Heart right ventricle (tissue), 16 donors: ENCODE data around the gene PPP1R7. TPM values are rescaled to one million over a fixed set of nuclear protein-coding genes. Genes with fewer than 3 reads are reported as not detected.

Source experiments
- ATAC-seq, 8 donors: fragments of 200-7000 bp; cut with Tn5 transposase; one replicate each; pipeline ENCODE4 v1.9.1; 2020; ENCODE audit warnings: mild to moderate bottlenecking in 8 of 8, moderate library complexity in 8 of 8, moderate number of reproducible peaks in 1 of 8
- DNase-seq, 2 donors: peaks; one replicate each; pipeline ENCODE4 v3.0.0-alpha.2; 2020
- H3K27ac ChIP-seq, 10 donors: fragments of 200-600 bp; sonication (generic) in 2 of 10; one replicate each; pipeline versions ENCODE4 v1.5.0 to v1.8.0; 2020 to 2022; ENCODE audit warnings: mild to moderate bottlenecking in 3 of 10
- H3K27me3 ChIP-seq, 7 donors: fragments of 200-600 bp; one replicate each; pipeline ENCODE4 v1.8.0; 2021 to 2022; ENCODE audit warnings: mild to moderate bottlenecking in 2 of 7
- H3K36me3 ChIP-seq, 9 donors: fragments of 200-600 bp; sonication (generic) in 1 of 9; one replicate each; pipeline versions ENCODE4 v1.5.0 to v1.8.0; 2020 to 2022; ENCODE audit warnings: mild to moderate bottlenecking in 2 of 9
- H3K4me1 ChIP-seq, 9 donors: fragments of 200-600 bp; sonication (generic) in 1 of 9; one replicate each; pipeline versions ENCODE4 v1.5.0 to v1.8.0; 2020 to 2022; ENCODE audit warnings: mild to moderate bottlenecking in 4 of 9
- H3K4me3 ChIP-seq, 10 donors: fragments of 200-600 bp; sonication (generic) in 2 of 10; one replicate each; pipeline versions ENCODE4 v1.5.0 to v1.8.0; 2020 to 2022; ENCODE audit warnings: mild to moderate bottlenecking in 7 of 10, moderate library complexity in 2 of 10
- H3K9me3 ChIP-seq, 11 donors: fragments of 200-600 bp in 10 of 11; sonication (generic) in 2 of 11; one replicate each; pipeline versions ENCODE4 v1.5.0 to v1.8.0; 2013 to 2022; ENCODE audit warnings: mild to moderate bottlenecking in 2 of 11, control low read depth in 1 of 11, moderate library complexity in 1 of 11
- CTCF ChIP-seq, 9 donors: fragments of 200-600 bp; sonication (generic) in 2 of 9; IDR thresholded peaks; one replicate each; pipeline versions ENCODE4 v1.5.0 to v1.8.0; 2021 to 2022; ENCODE audit warnings: antibody characterized with exemption in 9 of 9, mild to moderate bottlenecking in 5 of 9, moderate library complexity in 1 of 9
- WGBS, 2 donors: extraction: QIAGEN DNeasy Blood & Tissue Kit; methylation state at CpG; one replicate each; pipeline ENCODE4 v1.1.7; 2013; ENCODE audit warnings: inconsistent platforms in 1 of 2; 5-methylcytosine and 5-hydroxymethylcytosine counted together
- intact Hi-C, 10 donors: fragments of 100-400 bp; cut with DNase I; formaldehyde crosslinking; loops; one replicate each; pipeline versions ENCODE4 v1.11.1 to v1.14.2; 2022
- polyA plus RNA-seq, 2 donors: library from polyadenylated mRNA; stranded (reverse); fragments of 200-250 nt; gene quantifications; one replicate each; pipeline ENCODE4 v1.2.3, GENCODE V29; 2013
- total RNA-seq, 10 donors: library from RNA; stranded (reverse); fragmentation: NEBNext Ultra II Directional in 3 of 10; extraction: Animal tissue kit (Norgen Biotek cat#: 25700) in 3 of 10; gene quantifications; one replicate each; pipeline versions ENCODE4 v1.2.1 to v1.2.4, GENCODE V29; 2021 to 2023
- donor health status: Arrhythmogenic right ventricular cardiomyopathy.
- donor health status: ischemic (EF 13 %, LVEDD 7.1; RV severe dilation, severe dysfunction).
- donor health status: healthy with polysubstance abuse.
- donor health status: DM: no; HTN: yes; CAD: no.
- donor health status: DM: no; HTN: no; CAD: no.
- donor health status: ischemic (EF 25% LVEDD 6.9; RV normal size, moderate dysfunction).
- donor health status: ischemic (EF 25% LVEDD 5.7; RV mildly dilated, moderate dysfunction).
- donor health status: healthy.
- donor health status: DM: yes; HTN: yes; CAD: no.
- donor health status: Ischemic cardiomyopathy.
- donor health status: ischemic (EF 35%, LVEDD 5.7; RV mildly dilated, moderate dysfunction).
- donor health status: nonischemic (EF 11% LVEDD 7.7; RV severe dilation, severe dysfunction).
- donor health status: DM: yes; HTN: yes; CAD: no.
- donor health status: PGD.
- donor health status: ischemic (EF 29% LVEDD 5.4; RV normal size, mild dysfunction).
- donor health status: nonischemic (EF 23%, LVEDD 6.1; RV moderate dilation, normal function).

PPP1R7 gene
- total and polyA plus RNA-seq, 12 donors: 64.1 to 91.3 (median 77.3) TPM

- DNase-seq (no peak), ATAC-seq (no peak)
- intact Hi-C loops: loop anchor here in 2 of 10 donors (5.0 to 10.0 kb wide), 2 partner anchors 65 to 188 kb away; no protein-coding TSS in a partner anchor
- H3K4me1 ChIP-seq: peaks cover under 1 to 15% (median 9%) of the 10 kb centered on the region in 9 donors
- H3K36me3 ChIP-seq: peaks cover 0 to 73% (median 39%) of the 10 kb centered on the region in 9 donors
- WGBS, 2 donors: 64 to 80% methylated on average over 5 of the region's 5 CpGs
- no peaks in the 10 kb centered on the region for H3K9me3 ChIP-seq
- no peak overlapping the region for H3K4me3 ChIP-seq
- H3K27ac ChIP-seq: no peak overlapping the region
- H3K27me3 ChIP-seq: no peaks in the 10 kb centered on the region
- no peak for TF ChIP-seq CTCF (IDR thresholded peaks at IDR 0.05)
Measured at GRCh38 chr2:241156971-241157441, 6.7 kb downstream of the PPP1R7 start.

GRCh38 chr2:241157841-241158545 lies 7.7 kb downstream of the PPP1R7 start:
- 90 to 95% methylated on average over 9 of the region's 9 CpGs for WGBS, 2 donors
- Histone ChIP-seq H3K27ac (no peak overlapping the region), H3K9me3 (no peaks in the 10 kb centered on the region), H3K4me1 (peaks cover 8 to 24% (median 16%) of the 10 kb centered on the region in 9 donors), H3K27me3 (no peaks in the 10 kb centered on the region), H3K36me3 (peaks cover 0 to 74% (median 39%) of the 10 kb centered on the region in 9 donors), H3K4me3 (no peak overlapping the region)
- TF ChIP-seq CTCF (IDR thresholded peaks at IDR 0.05): no peak
- DNase-seq (no peak), ATAC-seq (no peak)
- intact Hi-C loops: loop anchor here in 2 of 10 donors (5.0 to 10.0 kb wide), 2 partner anchors 64 to 187 kb away; no protein-coding TSS in a partner anchor

- intact Hi-C loops: loop anchor here in 2 of 10 donors (5.0 to 10.0 kb wide), 2 partner anchors 64 to 186 kb away; no protein-coding TSS in a partner anchor
- WGBS, 2 donors: 89% methylated on average over 8 of the region's 8 CpGs
Measured at GRCh38 chr2:241158546-241158900, 8.3 kb downstream of the PPP1R7 start.

GRCh38 chr2:241159116-241159515 lies 8.8 kb downstream of the PPP1R7 start:
- Histone ChIP-seq H3K4me1 (peaks cover 9 to 24% (median 16%) of the 10 kb centered on the region in 9 donors), H3K27ac (no peak overlapping the region), H3K36me3 (peaks cover 0 to 78% (median 41%) of the 10 kb centered on the region in 9 donors), H3K27me3 (no peaks in the 10 kb centered on the region), H3K9me3 (no peaks in the 10 kb centered on the region), H3K4me3 (no peak overlapping the region)
- 95% methylated on average over 5 of the region's 5 CpGs for WGBS, 2 donors
- TF ChIP-seq CTCF (IDR thresholded peaks at IDR 0.05): no peak
- no peak for ATAC-seq
- intact Hi-C loops: loop anchor here in 2 of 10 donors (5.0 to 10.0 kb wide), 2 partner anchors 63 to 186 kb away; no protein-coding TSS in a partner anchor
- no peak for DNase-seq

More at GRCh38 chr2:241158546-241158900, 8.3 kb downstream of the PPP1R7 start:
- Histone ChIP-seq H3K36me3 (peaks cover 0 to 77% (median 39%) of the 10 kb centered on the region in 9 donors), H3K27me3 (no peaks in the 10 kb centered on the region), H3K4me1 (peaks cover 9 to 24% (median 16%) of the 10 kb centered on the region in 9 donors), H3K27ac (no peak overlapping the region), H3K4me3 (no peak overlapping the region), H3K9me3 (no peaks in the 10 kb centered on the region)
- no peak for TF ChIP-seq CTCF (IDR thresholded peaks at IDR 0.05)
- DNase-seq (no peak), ATAC-seq (no peak)
